HG03342 (cell line): ENCODE measurements around the gene C22orf23.
"Not testable (repeated sequence)": the region's sequence is repeated elsewhere in the genome, so short reads cannot be mapped to it uniquely, and the experiment has no call there.

Experiments used
- ATAC-seq: cut with Tn5 transposase; IDR thresholded peaks from one replicate; pipeline ENCODE4 v1.9.1; 2021; ENCODE audit warnings: mild to moderate bottlenecking, moderate library complexity; ENCODE audit not compliant: unreplicated experiment

The C22orf23 gene

DNA sequence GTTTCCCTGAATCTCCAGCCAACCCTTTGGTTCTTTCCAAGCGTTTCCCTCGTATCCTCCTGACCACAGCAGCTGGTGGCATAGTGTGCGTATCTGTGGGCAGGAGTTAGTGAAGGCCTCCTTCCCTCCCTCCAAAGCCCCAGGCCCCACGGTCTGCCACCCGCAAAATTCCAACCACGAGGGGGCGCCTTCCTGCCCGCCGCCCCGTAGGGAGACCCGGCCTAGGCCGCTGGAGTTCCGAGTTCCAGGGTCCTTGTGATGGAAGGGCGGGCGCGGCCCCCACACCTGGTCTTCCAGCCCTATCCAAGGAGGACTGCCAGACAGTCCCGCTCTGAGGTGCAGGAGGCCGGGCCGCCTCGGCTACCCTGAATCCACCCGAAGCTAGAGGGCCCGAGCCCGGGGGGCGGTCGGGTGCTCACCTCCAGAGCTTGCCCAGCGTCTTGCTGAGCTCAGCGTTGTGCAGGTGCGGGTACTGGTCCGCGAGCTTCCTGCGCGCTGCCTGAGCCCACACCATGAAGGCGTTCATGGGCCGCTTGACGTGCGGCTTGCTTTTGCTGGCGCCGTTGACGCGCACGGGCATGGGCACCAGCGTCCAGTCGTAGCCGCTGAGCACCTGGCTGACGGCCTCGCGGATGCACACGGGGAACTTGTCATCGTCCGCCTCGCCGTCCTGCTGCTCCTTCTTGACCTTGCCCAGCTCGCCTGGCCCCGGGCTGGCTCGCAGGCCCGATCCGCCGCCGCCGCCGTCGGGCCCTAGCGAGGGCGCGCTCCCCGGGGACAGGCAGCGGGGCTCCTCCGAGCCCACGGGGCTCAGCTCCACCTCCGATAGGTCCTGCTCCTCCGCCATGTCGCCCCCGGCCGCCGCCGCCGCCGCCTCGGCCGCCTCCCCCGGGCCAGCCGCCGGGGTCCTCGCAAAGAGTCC, 29.8 kb upstream of the C22orf23 start:
- ATAC-seq, result no peak

DNA sequence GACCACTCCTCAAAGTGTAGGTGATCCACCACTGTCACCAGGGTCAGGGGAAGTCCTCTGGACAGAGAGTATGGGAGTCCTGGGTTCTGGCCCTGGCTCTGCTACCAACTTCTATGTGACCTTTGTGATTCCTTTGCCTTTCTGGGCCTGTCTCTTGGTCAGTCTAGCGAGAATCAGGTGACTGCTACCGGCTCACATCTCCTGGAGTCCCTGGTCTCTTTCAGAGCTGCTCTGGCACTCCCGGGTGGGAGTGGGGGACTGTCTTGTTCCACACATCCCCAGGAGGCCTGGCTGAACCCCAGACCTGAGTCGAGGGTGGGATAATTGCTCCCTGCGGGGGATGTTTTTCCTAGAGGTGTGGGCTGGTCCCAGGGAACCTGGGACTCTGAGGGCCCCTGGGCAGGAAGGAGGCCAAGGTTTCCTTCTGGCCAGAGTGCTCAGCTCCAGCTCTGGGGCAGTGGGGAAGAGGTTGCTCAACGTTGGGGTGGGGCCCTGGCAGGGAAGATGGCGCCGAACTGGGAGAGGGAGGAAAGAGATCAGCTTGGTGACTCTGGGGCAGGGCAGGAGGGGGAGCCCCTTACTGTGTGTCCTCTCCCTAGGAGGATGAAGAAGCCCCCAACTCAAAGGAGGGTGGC, 28.9 kb upstream of the C22orf23 start:
- no peak for ATAC-seq

DNA sequence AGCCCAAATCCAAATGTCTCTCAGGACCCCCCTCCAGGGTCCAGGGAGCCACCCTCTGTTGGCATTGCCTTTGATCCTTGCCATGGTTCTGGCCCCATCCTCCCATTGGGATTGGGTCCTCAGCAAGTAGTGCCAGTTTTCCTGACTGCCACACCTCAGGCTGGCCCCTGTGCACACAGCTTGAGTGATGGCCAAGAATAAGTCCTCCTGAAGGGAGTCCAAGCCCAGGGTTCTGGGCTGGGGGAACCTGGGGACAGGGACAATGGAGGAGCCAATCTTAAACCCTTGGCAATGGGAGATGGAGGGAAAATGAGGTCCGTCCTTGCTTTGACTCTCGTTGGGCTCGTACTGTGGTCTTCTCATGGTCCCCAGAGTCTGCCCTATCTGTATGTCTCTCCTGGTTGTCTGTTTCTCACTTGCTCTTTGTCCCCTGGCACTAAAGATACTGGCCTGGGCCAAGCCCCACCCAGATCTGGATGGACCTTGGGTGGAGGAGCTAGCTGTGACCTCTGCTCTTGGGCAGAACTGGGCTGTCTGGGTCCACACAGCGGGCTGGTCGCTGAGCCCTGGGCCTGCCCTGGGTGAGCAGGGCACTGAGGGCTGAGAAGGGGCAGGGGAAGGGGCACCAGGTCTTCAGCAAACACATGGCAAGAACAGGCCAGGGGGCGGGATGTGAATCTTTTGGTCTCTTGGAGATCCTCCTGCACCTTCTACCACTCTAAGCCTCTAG, 28.0 kb upstream of the C22orf23 start:
- no peak for ATAC-seq

DNA sequence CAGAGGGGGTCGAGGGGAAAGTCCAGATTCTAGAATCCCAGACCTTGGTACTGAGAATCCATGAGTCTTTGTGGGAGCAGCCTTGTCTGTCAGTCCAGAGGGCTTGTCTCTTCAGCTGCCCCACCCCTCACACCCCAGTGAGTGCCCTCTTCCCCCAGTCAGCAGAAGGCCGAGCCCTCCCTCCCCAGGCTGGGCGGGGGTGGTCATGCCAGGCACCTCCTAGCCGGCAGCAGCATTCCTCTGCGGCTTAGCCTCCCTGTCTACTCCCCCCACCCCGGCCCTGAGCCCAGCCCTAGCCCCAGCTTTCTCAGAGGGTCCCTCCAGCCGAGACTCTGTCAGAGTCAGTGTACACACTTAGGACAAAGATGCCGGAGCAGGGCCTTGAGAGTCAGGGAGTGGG, 26.4 kb upstream of the C22orf23 start:
- no peak for ATAC-seq

DNA sequence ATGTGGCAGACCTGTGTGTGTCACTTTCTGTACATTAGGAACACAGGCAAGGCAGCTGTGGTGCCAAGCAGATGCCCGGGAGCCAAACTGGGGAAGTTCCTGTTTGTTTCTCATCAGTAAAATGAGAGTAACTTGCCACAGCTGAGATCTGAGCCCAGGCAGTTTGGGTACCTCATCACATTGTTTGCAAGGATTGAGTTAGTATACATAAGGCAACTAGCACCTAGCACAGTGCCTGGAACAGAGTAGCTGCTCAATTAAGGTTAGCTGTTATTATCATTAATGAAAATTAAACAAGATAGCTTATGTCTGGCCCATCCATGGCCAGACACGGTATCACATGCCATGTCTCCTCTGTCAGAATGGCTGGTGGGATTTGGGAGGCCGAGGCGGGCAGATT, 23.1 kb upstream of the C22orf23 start:
- no peak for ATAC-seq

DNA sequence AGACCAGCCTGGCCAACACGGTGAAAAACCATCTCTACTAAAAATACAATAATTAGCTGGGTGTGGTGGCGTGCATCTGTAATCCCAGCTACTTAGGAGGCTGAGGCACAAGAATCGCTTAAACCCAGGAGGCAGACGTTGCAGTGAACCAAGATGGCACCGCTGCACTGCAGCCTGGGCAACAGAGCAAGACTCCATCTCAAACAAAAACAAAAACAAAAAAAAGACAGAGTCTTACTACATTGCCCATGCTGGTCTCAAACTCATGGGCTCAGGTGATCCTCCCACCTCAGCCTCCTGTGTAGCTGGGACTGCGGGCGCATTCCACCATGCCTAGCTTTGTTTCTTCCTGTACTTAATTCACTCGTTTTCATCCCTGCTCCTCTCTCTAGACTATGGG, 22.6 kb upstream of the C22orf23 start:
- ATAC-seq, result not testable (repeated sequence)

DNA sequence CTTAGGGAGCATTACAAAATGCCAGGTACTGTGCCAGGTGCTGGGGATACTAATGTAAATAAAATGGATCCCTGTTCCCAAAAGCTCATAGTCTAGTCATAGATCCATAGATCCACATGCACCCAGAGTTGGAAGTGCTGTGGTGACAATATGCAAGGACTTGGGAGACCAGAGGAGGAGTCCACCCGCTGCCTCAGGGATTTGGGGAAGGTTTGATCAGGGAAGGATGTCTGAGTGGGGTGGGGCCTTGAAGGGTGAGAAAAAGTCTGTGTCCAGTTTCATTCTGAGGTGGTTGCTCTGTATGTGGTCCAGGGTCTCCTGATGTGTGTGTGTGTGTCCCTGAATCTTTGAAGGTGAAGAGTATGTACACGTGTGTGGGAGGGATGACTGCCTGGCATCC, 21.8 kb upstream of the C22orf23 start:
- ATAC-seq, result no peak

DNA sequence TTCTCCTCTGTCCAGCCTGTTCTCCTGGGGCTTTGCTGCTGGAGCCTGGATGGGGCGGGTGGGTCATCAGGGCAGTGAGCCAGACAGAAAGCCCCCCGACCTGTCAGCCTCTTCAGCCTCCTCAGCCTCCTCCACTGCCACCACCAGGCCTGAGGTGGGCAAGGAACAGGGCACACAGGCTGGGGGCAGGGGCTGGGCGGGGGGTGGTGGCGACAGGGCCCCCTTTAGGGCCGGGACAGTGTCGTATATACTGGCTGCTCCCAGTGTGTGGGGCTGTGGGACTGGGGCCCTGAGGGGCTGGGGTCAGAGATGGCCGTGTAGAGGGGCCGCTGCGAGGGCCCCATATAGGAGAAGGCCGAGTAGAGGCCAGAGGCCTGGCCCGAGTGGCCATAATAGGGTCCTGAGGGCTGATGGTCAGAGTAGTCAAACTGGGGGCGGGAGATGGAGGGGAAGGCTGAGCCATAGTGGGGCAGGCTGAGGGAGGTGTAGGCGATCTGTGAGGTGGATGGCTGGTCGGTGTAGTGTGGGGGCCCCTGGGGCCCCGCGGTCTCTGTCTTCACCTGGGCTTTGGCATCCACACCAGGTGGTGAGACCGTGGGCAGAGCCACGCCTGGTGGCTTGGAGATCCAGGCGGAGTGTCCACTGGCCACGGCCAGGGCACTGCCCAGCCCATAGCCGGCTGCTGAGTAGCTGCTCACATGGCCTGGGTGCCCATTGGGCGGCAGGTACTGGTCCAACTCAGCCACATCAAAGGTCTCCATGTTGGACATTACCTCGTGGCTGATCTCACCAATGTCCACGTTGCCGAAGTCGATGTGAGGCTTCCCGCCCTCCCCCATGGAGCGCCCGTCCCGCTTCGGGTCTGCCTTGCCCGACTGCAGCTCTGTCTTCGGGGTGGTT, 20.1 kb upstream of the C22orf23 start:
- no peak for ATAC-seq

DNA sequence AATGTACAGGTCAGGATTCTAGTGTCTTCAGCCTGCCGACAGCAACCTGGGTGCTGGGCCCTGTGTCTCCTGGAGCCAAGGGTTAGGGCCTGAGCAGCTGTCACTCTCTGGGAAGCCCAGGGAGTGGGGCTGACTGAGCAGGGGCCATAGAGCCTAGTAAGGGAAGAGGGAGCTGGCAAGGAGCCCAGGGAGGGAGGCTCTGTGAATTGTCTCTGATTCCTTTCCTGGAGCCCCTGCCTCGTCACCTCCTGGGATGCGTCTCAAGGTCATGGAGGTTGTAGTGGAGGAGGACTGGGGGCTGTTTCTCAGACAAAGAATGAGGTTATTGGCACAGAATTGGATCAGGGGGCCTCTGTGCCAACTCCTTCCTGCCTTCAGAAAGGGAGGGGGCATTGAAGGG, 19.1 kb upstream of the C22orf23 start:
- no peak for ATAC-seq

DNA sequence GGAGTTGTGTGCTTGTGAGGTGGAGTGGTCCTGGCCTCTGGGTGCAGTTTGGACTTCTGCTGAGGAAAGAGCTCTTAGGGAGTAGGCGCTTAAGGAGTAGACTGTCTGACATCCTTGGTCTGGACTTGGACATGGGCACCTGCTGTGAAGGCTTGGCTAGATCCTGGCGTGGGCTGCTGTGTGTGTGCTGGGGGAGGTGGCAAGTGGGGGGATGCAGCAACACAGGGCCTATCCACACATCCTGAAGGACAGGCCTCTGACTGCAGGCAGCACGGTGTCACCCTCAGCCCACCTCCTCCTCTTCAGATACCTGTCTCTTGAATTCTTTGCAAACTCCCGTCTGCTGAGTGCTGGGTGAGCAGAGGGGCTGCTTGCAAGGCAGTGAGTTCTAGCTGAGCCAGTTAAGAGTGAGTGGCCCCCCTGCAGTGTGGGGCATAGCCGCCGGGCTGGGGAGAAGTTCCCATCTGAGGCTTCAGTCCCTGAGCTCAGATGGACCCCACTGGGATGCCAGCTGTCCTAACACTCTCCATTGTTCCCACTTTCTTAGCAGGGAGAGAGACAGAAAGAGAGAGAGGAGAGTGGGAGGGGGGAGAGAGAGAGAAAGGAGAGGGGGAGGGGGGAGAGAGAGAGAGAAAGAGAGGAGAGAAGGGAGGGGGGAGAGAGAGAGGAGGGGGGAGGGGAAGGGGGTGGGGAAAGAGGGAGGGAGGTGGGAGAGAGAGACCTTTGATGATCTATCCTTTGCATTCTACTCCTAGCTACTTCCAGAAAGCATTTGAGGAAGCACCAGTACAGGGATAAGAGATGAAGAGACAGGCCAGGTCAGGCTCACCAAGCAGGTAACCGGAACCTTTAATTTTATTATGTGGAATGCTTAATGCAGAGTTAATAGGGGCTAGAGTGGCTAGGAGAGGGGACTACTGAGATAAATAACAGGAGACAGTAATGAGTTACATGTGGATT, 18.4 kb upstream of the C22orf23 start:
- no peak for ATAC-seq

DNA sequence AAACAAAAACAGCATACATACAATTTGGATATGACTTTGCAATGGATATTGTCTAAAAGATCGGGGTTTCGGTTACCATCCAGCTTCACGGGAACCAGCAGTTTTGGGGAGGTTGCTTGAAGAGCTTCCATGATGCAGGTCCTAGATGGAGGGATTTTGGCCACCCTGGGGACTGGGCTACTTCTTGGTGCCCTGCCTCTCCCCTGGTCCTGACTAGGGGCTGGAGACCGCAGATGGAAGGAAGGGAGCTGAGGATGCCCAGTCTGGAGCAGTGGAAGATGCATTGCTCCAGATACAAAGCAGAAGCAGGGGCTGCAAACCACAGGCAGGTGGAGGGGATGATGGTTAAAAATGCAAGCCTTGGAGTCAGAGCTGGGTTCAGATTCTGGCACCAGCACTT, 17.5 kb upstream of the C22orf23 start:
- no peak for ATAC-seq

DNA sequence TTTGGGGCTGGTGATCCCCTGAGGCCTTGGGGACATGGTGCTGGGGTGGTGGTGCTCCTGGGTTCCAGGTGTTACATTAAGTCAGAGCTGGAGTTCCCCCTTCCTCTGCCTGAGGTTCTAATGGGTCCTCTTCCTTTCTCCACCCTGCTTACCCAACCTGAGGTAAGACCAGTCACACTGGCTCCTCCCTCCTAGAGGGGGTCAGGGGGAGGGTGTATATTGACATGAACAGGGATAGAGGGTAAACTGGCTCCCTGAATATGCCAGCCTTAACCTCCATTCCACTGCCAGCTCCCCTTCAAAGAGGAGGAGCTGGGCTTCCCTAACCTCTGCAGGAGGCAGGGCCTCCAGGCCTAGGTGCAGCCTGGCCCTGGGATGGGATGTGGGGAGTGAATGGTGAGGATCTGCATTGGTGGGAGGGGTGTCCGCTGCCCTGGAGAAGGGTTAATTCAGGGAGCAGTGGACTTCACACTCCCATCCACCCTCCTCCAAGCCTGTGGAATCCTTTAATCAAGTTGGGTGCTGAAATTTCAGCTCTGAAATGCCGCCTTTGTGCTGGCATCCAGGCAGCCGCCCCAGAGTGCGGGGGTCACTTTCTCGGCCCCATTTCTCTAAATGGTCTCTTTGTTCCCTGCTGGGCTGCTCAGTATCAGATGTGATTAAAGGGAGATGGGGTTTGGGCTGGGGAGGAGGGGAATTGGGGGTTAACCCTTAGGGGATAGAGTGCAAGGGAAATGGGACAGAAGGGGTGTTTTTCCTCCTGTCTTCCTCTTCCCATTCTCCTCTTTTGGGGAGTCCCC, 15.3 kb upstream of the C22orf23 start:
- no peak for ATAC-seq

DNA sequence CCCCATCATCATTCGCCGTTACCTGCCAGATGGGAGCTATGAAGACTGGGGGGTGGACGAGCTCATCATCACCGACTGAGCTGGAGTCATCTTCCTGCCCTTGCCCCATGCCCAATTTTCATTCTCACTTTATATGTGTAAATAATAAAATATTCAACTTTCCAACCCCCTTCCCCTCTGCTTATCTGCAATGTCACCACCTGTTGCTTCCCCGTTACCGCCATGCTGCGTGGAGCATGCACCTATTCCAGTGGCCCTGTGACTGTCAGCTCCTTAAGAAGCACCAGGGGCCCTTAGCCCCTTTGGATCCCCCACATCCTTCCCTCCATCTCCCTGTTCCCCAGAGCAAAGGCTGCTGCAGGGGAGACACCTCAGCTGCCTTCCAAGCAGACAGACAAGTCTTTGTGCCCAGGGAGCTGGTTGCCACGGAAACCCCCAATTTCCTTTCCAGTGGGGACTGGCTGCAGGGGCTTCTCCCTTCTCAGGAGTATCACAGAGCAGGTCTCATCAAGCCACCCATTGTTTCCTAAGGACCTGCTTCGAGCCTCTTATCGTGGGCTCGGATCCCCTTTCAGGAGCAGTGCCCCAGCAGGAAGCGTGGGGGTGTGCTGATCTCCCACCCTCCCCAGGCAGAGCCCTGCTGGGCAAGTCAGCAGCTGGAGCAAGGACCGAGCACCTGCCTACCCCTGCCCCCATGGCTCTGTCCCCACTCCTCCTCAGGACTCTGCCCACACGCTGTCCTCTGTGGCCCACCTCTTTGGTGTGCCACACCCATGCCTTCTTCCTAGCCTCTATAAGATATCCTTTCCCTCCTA, 14.4 kb upstream of the C22orf23 start:
- no peak for ATAC-seq

DNA sequence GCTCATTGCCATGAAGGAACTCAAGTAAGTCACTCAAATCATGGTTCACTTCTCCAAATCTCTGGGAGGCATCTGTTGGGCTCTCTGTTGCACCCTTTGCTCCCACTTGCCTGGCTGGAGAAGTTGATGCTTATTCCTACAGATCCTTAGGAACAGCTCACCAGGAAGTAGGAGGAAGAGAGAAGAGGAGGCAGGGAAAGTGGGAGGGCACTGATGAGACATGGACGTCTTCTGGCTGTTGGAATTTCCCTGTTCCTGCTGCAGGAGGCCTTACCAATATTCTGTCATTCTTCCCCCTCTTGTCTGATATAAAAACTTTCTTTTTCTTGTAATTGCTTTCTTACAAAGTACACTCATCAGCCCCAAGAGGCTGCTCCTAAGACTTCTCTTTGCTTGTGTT, 13.7 kb upstream of the C22orf23 start:
- ATAC-seq, result no peak

DNA sequence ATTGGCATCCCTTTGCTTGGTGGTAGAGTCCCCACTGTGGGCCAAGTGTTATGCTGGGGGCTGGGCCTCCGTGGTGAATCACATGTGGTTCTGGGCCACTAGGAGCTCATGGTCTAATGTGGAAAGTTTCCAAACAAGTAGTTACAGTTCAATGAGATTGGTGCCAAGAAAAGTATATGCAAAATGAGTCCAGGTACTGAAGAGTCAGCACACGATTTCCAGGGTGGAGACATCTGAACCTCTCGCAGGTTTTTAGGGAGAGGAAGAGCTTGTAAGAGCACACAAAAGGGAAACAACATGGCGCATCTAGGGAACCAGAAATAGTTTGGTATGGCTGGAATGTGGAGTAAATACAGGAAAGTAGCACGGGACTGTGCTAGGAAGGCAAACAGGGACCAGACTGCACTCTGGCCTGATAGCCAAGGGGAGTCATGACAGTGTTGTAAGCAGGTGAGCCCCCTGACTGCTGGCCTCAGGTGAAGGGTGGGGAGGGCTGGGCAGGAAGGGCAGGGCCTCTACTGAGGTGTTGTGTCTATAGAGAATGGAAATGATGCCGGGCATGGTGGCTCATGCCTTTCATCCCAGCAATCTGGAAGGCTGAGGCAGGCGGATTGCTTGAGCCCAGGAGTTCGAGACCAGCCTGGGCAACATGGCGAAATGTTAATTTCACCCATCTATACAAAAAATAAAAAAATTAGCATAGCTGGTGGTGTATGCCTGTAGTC, 12.7 kb upstream of the C22orf23 start:
- ATAC-seq, result no peak

DNA sequence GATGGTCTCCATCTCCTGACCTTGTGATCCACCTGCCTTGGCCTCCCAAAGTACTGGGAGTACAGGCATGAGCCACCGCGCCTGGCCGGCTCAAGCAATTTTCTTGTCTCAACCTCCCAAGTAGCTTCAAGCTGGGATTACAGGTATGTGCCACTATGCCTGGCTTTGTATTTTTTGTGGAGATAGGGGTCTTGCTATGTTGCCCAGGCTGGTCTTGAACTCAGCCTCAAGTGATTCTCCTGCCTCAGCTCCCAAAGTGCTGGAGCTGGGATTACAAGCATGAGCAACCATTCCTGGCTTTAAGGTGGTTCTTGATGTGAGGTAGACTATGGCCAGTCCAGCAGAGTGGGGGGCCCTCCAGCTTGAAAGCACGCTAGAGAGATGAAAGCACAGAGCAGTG, 7.7 kb upstream of the C22orf23 start:
- no peak for ATAC-seq

DNA sequence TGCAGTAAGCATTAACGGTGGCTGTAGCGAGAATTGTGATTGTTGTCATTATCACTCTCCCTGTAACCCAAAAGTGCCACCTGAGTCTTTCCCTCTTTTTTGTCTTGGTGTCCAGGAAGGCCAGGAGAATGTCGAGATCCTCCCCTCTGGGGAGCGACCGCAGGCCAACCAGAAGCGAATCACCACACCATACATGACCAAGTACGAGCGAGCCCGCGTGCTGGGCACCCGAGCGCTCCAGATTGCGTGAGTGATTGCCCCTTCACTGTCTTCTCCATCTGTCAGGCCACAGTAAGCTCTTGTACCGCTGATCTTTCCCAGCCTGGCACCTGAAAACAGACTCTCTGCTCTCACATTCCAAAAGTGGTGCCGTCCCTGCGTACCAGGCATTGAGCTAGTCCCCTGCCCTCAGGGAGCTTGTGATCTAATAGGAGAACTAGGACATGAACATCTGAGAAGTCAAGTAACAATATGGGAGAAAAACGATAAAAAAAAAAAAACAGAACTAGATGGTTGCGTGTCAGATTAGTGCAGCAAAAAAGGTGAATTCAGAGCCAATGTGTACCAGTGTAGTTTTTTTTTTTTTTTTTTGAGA, 5.9 kb upstream of the C22orf23 start:
- ATAC-seq, result no peak
